SH-SY5Y (cell line): ENCODE results near the gene PQBP1.

Source experiments
- GATA2 ChIP-seq: IDR thresholded peaks from 2 replicates; pipeline ENCODE4 v1.6.1; 2011; ENCODE audit warnings: mild to moderate bottlenecking, low read depth, low read length
- GATA3 ChIP-seq: IDR thresholded peaks from 2 replicates; pipeline ENCODE4 v1.6.1; 2011; ENCODE audit warnings: low read depth, mild to moderate bottlenecking, low read length, moderate library complexity

The PQBP1 gene

GRCh38 chrX:48934581-48935300 is 37.0 kb downstream of the PQBP1 start:
- TF ChIP-seq GATA3 (no peak), GATA2 (no peak)

- TF ChIP-seq GATA3 (no peak), GATA2 (no peak)
Measured at GRCh38 chrX:48935301-48935670, 37.6 kb downstream of the PQBP1 start.

DNA sequence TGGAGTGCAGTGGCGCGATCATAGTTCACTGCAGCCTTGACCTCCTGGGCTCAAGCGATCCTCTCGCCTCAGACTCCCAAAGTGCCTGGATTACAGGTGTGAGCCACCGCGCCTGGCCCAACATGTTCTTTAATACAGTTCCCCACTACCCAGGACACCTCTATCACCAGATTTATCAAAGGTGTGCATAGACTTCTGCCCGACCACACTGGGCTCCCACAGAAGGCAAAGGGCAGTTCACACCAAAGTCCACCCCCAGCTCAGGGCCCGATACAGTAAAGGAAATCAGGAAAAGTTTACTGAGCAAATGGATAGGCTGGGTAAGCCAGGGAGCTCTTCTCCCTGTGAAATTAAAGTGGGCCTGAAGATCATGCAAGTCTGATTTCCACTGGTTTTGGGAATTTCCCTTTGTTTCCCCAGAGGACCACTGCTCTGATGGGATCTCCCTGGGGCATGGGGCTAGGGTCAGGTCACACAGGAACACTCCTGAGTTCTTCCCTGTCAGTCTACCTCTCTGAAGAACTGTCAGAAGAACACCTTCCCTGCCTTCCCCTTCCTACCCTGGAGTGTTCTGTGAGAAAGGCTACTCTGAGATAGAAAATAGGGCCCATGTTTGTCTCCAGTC is 38.8 kb downstream of the PQBP1 start:
- no peak for TF ChIP-seq GATA3
- TF ChIP-seq GATA2: no peak

- TF ChIP-seq GATA2 (no peak), GATA3 (no peak)
Measured at GRCh38 chrX:48937054-48937907, 39.6 kb downstream of the PQBP1 start.

- TF ChIP-seq GATA3 (no peak), GATA2 (no peak)
Measured at GRCh38 chrX:48938721-48939425, 41.1 kb downstream of the PQBP1 start.

DNA sequence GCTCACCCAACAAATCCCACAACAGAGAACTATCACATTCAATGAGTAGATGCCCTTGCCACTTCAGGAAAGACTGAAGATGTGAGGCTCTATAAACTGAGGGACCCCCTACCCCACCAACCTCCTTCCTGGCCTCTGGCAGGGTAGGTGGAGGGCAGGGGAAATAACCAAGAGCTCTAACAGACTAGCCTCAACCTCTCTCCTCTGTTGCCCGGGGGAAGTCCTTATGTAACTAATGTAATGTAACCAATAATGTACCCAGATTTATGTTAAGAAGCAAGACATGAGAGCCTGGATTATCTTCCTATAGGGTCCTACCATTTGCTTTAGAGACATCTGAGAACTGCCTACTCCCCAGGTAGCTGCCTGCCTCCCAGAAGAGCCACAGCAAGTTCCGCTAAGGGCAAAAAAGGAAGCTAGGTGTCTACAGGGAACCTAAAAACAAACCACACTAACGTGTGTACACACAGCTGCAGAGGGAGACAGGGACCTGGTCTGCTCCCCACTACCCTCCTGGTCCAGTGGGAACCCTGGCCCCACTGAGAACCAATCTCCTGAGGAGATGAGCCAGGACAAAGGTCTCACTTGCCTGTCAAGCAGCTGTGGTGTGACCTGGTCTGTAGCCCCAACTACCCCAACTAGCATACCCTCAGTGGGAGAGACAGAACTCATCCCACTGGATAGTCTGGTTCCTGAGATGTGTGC is 41.9 kb downstream of the PQBP1 start:
- TF ChIP-seq GATA3: no peak
- TF ChIP-seq GATA2: no peak

DNA sequence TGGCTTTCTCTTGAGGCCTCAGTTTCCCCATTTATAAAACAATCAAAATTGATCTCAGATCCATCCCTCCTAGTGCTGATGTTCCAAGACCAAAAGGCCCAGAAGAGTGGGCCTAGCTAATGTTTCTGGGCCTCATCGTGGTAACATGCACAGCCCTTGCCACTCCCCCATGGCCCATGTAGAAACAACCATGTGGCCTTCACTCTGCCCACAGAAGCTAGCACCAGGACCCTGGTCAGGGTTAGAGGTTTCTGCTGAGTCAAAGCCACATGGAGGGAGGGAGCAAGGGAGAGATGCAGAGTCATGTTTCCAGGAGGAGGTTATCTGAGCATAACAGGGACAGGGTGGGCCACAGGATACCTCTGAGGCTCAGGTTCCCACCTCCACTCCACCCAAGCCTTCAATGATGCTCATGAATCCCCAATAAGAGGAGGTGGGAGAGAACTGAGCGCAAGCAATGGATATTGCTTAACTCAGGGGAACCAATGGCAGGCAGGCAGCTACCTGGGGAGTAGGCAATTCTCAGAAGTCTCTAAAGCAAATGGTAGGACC is 42.8 kb downstream of the PQBP1 start:
- TF ChIP-seq GATA2 (no peak), GATA3 (no peak)

DNA sequence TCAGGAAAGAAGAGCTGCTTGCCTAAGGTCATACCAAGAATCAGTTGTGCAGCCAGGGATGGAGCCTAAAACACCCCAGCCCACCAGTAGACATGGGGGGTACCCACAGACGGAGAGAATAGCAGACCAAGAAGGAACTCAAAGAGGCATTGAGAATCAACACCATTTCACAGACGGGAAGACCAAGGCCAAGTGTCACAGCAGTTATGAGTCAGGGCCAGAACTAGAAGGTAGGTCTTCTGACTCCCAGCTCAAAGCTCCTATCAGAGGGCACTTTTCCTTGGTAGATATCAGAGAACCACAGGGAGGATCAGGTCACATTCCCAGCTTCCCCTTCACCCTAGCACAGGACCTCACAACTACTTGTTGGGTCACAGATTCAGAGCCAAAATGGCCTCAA is 45.2 kb downstream of the PQBP1 start:
- no peak for TF ChIP-seq GATA3
- no peak for TF ChIP-seq GATA2

GRCh38 chrX:48945517-48946348 is 48.0 kb downstream of the PQBP1 start:
- no peak for TF ChIP-seq GATA3
- TF ChIP-seq GATA2: no peak

DNA sequence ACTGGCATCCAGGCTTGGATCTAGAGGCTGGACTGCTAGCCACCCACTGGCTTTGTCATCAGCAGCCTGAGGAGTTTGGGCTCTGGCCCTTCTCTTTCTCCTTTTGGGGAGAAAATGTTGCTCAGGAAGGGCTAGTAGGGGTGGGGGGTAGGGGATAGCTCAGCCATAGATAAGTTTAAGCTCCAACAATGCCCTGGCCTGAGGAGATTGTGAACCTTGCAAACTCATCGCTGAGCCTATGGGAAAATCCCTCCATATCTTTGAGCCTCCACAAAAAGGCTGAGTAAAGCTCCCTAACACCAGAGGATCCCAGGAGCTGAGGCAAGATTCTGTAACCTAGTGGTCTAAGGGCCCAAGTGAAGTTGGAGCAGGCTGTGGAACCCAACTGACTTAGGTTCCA is 50.9 kb downstream of the PQBP1 start:
- TF ChIP-seq GATA3 (no peak), GATA2 (no peak)
